Left lung (tissue), 10 donors: Measurements from ENCODE around the gene CPAMD8. TPM values are rescaled to one million over a fixed set of nuclear protein-coding genes. Genes with fewer than 3 reads are reported as not detected.

Source experiments
- ATAC-seq: fragments of 200-7000 bp; cut with Tn5 transposase; one replicate; pipeline ENCODE4 v1.9.1; 2020; ENCODE audit warnings: moderate library complexity
- DNase-seq, 4 donors: peaks; one replicate each; pipeline ENCODE4 v3.0.0-alpha.2; 2013 to 2020
- H3K27ac ChIP-seq, 2 donors: fragments of 200-600 bp; sonication (generic) in 1 of 2; one replicate each; pipeline versions ENCODE4 v1.5.0 to v1.8.0; 2020 to 2021
- H3K27me3 ChIP-seq, 2 donors: fragments of 200-600 bp; sonication (generic) in 1 of 2; one replicate each; pipeline versions ENCODE4 v1.5.0 to v1.8.0; 2020 to 2021
- H3K36me3 ChIP-seq, 2 donors: fragments of 200-600 bp; sonication (generic) in 1 of 2; one replicate each; pipeline versions ENCODE4 v1.5.0 to v1.8.0; 2020 to 2021
- H3K4me1 ChIP-seq, 2 donors: fragments of 200-600 bp; one replicate each; pipeline ENCODE4 v1.8.0; 2021
- H3K4me3 ChIP-seq, 2 donors: fragments of 200-600 bp; sonication (generic) in 1 of 2; one replicate each; pipeline versions ENCODE4 v1.5.0 to v1.8.0; 2020 to 2021; ENCODE audit warnings: mild to moderate bottlenecking in 1 of 2
- H3K9me3 ChIP-seq, 2 donors: fragments of 200-600 bp; sonication (generic) in 1 of 2; one replicate each; pipeline versions ENCODE4 v1.5.0 to v1.8.0; 2020 to 2021
- CTCF ChIP-seq, 2 donors: fragments of 200-600 bp; sonication (generic) in 1 of 2; IDR thresholded peaks; one replicate each; pipeline versions ENCODE4 v1.5.0 to v1.8.0; 2021; ENCODE audit warnings: antibody characterized with exemption in 2 of 2
- intact Hi-C, 2 donors: fragments of 100-400 bp; cut with DNase I; formaldehyde crosslinking; loops; one replicate each; pipeline versions ENCODE4 v1.11.2 to v1.14.2; 2022
- polyA plus RNA-seq, 6 donors: library from polyadenylated mRNA; unstranded; fragments of 120-200 nt; gene quantifications; one replicate each; pipeline ENCODE4 v1.2.1, GENCODE V29; 2013; ENCODE audit not compliant: insufficient read length in 6 of 6
- total RNA-seq, 2 donors: library from RNA; stranded (reverse); fragmentation: NEBNext Ultra II Directional; extraction: Animal tissue kit (Norgen Biotek cat#: 25700); gene quantifications; one replicate each; pipeline ENCODE4 v1.2.1, GENCODE V29; 2021
- donor health status: DM: no; HTN: yes; CAD: no.
- donor health status: DM: no; HTN: no; CAD: no.

The CPAMD8 gene
- total and polyA plus RNA-seq, 8 donors, result 13.1 to 79.9 (median 64.8) TPM

DNA sequence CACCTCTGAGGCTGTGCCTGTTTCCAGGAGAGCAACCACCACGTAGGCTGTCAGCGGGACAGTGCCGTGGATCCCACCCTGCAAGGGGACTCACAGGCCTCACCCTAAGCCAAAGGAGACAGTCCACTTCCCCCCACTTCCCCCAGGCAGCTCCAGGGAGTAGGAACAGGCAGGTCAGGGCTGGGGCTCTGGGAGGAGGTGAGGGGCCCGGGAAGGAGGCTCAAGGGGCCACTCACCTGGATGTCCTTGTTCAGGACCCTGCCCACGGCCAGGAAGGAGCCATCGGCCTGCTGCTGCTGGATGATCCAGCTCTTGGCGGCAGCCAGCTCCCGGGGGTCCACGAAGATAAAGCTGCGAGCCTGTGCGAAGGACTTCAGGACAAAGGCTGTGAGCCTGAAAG is 112.2 kb downstream of the CPAMD8 start:
- Histone ChIP-seq H3K27ac (no peak overlapping the region), H3K4me3 (no peak overlapping the region), H3K4me1 (no peaks in the 10 kb centered on the region), H3K27me3 (no peaks in the 10 kb centered on the region), H3K9me3 (peaks cover 0 to 35% of the 10 kb centered on the region in 2 donors), H3K36me3 (peaks cover 0 to 4% of the 10 kb centered on the region in 2 donors)
- no peak for TF ChIP-seq CTCF (IDR thresholded peaks at IDR 0.05)
- ATAC-seq, result no peak
- peak in 1 of 4 donors; percentile 65 for DNase-seq
- intact Hi-C loops, result no loop called here

DNA sequence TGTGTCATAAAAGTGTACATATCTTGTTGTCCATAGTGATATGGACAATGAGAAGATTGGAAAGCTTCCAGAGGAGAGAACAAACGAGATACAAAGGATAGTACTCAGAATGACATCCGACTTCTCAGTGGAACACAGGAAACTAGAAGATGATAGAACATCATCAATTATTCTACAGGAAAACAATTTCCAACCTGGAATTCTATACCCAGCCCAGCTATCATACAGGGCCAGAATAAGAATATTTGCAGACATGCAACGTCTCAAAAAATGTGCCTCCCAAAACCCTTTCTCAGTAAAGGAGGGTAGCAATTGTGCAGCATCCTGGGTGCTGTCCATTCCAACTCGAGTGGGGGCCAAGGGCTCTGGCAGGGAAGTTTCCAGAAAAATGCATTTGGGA is 113.8 kb downstream of the CPAMD8 start:
- Histone ChIP-seq H3K9me3 (peaks cover 0 to 31% of the 10 kb centered on the region in 2 donors), H3K27ac (no peak overlapping the region), H3K4me3 (no peak overlapping the region), H3K27me3 (no peaks in the 10 kb centered on the region), H3K36me3 (peaks cover 0 to 4% of the 10 kb centered on the region in 2 donors), H3K4me1 (no peaks in the 10 kb centered on the region)
- ATAC-seq (no peak), DNase-seq (no peak)
- intact Hi-C loops, result no loop called here
- no peak for TF ChIP-seq CTCF (IDR thresholded peaks at IDR 0.05)

DNA sequence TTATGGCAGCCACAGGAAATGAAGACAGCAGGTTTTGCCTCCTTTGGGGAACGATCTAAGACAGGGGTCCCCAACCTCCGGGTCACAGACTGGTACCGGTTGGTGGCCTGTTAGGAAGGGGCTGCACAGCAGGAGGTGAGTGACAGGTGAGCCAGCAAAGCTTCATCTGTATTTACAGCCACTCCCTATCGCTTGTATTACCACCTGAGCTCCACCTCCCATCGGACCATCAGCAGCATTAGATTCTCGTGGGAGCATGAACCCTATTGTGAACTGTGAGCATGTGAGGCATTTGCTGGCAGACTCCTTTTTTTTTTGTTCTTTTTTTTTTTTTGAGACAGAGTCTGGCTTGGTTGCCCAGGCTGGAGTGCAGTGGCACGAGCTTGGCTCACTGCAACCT is 115.6 kb downstream of the CPAMD8 start:
- Histone ChIP-seq H3K36me3 (peaks cover 0 to 4% of the 10 kb centered on the region in 2 donors), H3K4me3 (no peak overlapping the region), H3K4me1 (no peaks in the 10 kb centered on the region), H3K27ac (no peak overlapping the region), H3K9me3 (peaks cover 0 to 31% of the 10 kb centered on the region in 2 donors), H3K27me3 (no peaks in the 10 kb centered on the region)
- TF ChIP-seq CTCF (IDR thresholded peaks at IDR 0.05), result no peak
- DNase-seq, result no peak
- no peak for ATAC-seq
- intact Hi-C loops, result no loop called here

DNA sequence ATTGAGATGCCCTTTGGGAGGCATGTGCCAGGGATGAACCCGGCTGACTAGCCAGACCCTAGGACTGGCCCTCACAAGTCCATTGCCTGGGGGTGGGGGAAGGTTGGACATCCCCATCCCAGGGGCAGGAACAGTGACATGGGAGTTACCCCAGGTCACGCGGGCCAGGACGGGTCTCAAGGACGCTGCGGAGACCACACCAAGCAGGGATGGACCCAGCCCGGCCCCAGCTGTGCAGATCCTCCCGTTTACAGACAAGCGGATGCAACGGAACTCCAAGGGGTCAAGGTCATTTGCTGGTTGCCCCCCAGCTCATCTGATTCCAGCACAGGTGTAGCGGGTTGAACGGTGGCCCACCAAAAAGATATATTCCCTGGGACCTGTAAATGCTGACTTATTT is 117.9 kb downstream of the CPAMD8 start:
- peak in 1 of 4 donors; percentile 61 for DNase-seq
- Histone ChIP-seq H3K4me3 (no peak overlapping the region), H3K27me3 (no peaks in the 10 kb centered on the region), H3K36me3 (peaks cover 0 to 4% of the 10 kb centered on the region in 2 donors), H3K27ac (no peak overlapping the region), H3K9me3 (peaks cover 0 to 21% of the 10 kb centered on the region in 2 donors), H3K4me1 (no peaks in the 10 kb centered on the region)
- intact Hi-C loops, result no loop called here
- no peak for TF ChIP-seq CTCF (IDR thresholded peaks at IDR 0.05)
- ATAC-seq, result no peak

GRCh38 chr19:16904599-16904998 is 122.0 kb downstream of the CPAMD8 start:
- no peak overlapping the region for H3K27ac ChIP-seq
- peaks cover 0 to 6% of the 10 kb centered on the region in 2 donors for H3K36me3 ChIP-seq
- no peaks in the 10 kb centered on the region for H3K9me3 ChIP-seq
- TF ChIP-seq CTCF (IDR thresholded peaks at IDR 0.05), result no peak
- no peak overlapping the region for H3K4me3 ChIP-seq
- no peak for DNase-seq
- no peaks in the 10 kb centered on the region for H3K27me3 ChIP-seq
- no peak for ATAC-seq
- no peaks in the 10 kb centered on the region for H3K4me1 ChIP-seq
- intact Hi-C loops, result no loop called here
